GM21360 (cell line): ENCODE measurements around the gene KRT77.
"Not testable (repeated sequence)": the region's sequence is repeated elsewhere in the genome, so short reads cannot be mapped to it uniquely, and the experiment has no call there.

ENCODE experiments used
- ATAC-seq: cut with Tn5 transposase; IDR thresholded peaks from one replicate; pipeline ENCODE4 v1.9.1; 2021; ENCODE audit warnings: mild to moderate bottlenecking, moderate library complexity; ENCODE audit not compliant: unreplicated experiment

The KRT77 gene

DNA sequence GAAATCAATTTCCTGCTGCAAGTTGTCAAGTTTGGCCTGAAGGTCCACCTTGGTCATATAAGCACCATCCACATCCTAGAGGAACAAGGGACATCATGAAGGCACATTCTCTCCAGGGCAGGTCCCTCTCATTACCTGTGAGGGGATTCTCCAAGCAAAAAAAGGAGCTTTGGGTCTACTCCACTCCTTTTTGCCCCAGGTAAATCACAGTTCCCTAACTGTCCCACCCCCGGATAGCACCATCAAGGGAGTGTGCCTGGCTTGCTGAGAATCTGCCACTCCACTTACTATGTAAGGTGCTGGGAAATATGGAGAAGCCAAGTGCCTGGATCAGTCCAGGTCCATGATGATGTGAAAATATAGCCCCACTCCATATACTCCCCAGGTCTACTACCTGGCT is 25.7 kb downstream of the KRT77 start:
- no peak for ATAC-seq

DNA sequence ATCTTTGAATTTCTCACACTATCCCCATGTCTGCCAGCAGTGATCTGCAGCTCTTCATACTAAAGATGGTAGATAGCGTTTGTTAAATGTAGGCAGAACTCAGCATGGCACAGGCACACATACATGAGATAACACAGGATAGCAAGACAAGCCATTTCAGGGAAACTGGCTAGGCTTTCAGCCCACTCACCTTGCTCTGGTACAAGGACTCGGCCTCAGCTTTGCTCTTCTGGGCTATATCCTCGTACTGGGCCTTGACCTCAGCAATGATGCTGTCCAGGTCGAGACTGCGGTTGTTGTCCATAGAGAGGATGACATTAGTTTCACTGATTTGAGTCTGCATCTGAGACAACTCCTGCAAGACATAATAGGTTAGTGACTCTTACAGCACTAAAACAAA is 26.2 kb downstream of the KRT77 start:
- no peak for ATAC-seq

DNA sequence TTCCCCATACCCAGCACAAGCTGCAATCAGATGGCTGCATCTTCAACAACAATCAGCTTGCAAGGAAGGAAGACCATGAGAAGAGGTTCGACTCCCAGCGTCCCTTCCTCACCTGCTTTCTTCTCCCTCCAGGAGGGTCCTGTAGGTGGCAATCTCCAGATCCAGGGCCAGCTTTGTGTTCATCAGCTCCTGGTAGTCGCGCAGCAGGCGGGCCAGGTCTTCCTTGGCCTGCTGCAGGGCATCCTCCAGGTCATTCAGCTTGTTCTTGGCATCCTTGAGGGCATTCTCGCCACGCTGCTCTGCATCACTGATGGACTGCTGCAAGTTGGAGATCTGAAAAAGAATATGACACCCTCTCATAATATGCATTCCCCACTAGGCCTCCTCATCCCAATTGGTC is 27.2 kb downstream of the KRT77 start:
- ATAC-seq, result no peak

DNA sequence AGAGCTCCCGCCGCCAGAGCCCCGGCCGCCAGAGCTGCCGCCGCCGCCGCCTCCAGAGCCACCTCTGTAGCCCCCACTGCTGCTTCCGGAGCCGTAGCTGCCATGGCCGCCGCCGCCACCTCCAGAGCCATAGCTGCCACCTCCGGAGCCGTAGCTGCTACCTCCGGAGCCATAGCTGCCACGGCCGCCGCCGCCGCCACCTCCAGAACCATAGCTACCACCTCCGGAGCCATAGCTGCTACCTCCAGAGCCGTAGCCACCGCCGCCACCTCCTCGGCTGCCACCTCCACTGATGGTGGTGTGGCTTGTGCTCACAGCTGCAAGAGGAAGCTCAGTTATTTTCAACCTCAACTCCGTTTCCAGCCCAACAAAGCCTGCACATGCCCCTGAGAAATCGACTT is 28.0 kb downstream of the KRT77 start:
- no peak for ATAC-seq

DNA sequence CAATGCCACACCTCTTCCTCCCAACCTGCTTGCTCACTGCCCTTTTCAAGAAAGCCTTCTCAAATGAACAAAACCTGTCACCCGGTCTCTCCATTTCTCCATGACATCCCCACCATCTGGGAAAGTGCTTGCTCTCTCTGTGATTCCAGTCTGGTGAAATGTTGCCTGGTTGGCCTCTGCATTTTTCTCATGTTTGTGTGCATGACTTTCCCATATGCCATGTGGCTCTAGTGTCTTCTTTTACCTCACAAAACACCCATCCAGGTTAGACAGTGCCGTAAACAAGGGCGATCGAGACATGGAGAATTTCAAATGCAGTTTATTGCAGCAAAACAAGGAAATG is 28.9 kb downstream of the KRT77 start:
- ATAC-seq, result no peak

DNA sequence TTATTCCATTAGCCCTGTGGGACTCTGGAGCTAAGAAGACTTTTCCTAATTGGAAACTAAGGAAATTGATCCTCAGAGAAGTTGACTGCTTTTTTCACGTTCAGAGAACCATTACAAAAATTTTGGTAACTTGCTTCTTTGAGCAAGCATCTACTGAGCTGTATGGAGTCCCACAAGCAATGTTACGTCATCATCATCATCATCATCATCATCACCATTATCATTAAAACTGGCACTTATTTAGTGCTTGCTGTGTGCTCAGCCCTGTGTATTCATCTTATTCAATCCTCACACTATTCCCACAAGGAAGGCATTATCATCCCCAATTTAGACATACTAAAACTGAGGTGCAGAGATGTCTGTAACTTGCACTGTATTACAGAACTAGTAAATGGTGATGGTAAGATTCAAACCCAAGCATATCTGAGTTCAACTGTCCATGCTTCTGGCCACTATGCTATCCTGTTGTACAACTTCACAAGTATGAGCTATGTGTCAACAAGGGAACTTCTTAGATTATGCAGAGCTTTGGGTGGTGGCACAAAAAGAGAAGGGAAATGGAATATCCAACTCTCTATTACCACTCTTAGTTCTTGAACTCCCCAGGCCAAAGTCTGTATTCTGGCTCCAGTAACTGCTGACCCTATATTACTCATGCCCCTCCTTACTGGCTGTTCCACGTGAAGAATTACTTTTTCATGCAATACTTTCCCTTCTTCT is 29.5 kb downstream of the KRT77 start:
- no peak for ATAC-seq

DNA sequence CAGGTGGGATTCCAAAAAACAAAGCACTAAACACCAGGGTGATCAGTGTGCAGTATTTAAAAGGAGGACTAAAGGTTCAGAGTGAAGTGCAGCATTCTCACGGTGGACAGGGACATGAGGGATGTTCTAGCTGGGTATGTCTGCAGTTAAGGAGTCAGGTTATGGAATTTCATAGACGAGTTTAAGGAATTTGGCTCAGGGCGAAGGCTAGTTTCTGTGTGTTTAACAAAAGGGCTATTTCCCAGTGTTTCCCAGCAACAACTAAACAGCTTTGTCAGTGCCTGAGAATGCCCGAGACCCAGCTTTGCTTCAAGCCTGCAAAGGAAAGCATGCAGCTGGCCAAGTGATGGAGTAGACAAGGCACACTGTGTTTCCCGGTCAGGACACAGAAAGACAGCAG is 30.1 kb downstream of the KRT77 start:
- no peak for ATAC-seq

DNA sequence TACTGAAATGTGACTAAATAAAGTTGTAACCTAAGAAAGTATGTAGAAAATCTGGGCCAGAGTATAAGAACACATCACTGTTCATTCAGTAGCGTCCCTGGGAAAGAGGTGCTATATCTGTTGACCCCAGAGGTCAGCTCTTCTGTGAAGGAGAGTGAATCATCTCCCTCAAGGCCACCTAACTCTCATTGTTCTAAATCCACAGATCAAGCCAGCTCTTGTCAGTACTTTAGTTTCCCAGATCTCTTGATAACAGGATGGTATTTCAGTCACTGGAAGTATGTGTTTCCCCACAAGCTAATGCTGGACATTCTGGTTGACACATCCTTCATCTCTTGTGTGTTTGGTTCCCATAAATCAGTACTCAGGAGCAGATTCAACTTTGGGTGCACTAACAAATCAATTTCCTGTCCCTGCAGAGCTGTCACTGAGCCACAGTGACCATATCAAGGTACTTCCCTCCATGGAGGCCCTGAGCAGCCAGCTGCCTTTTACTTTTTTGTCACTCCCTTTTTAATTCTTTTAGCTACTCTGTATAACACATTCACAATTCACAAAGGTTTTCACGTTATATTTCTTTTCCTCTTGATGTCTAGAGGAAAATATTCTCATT is 30.9 kb downstream of the KRT77 start:
- no peak for ATAC-seq

DNA sequence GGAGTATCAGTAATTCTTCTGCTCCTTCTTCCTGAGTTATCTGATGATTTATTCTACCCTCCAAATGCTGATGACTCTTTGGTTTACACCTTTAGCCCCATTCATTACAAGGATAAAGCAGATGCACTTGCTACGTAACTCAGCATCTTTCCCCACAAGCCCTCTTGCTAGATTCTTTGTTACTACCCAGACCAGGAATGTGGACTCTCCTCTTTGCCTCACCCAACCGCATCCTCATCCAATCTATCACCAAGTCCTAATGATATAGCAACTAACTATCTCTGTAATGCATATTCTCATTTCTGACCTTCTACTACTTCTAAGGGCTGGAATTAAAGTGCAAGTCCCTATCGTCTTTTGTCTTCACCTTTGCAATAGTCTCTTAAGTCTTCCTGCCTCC is 32.4 kb downstream of the KRT77 start:
- no peak for ATAC-seq

DNA sequence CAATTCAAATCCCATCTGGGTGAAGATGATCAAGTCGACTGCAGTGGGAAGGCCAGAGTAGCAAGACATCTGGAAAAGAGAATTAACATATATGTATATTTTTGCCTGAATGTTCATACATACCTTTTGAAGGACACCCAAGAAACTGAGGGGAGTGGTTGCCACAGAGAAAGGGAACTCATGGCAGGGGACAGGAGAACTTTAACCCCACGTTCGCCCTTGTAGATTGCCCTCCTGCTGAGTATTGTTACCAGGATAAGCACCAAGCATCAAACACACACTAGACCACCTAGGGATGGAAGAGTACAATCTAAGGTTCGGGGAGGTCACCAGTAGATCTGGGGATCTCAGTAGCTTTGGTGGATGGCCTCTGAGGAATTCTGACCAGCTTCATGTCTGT is 32.8 kb downstream of the KRT77 start:
- ATAC-seq, result no peak

DNA sequence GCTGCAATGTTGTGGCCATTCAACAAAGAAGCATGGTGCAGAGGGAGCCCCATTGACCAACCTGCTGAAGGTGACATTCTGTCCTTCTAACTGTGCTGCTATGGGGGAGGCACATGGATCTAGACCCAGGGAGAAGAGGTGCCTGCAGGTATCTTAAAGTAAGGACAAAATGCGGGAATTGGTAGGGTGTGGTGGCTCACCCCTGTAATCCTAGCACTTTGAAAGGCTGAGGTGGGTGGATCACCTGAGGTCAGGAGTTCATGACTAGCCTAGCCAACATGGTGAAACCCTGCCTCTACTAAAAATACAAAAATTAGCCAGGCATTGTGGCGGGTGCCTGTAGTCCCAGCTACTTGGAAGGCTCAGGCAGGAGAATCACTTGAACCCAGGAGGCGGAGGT is 33.4 kb downstream of the KRT77 start:
- not testable (repeated sequence) for ATAC-seq

DNA sequence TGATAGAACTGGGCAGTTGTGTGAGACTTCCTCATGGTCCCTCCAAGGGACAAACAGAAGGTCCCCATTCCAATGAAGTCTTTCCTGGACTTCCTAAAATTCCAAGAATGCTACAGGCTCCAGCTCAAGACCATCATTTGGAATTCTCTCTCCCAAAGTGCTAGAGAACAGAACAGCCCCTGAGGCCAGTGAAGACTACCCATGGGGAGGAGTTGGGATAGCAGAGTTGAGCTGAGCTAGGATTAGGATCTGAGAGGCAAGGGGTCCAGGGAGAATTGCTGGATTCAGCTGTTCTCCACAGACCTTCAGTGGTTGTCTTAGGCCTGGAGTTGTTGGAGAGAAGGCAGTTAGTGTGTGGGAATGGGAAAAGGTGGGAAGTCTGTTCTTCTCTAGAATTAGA is 33.9 kb downstream of the KRT77 start:
- ATAC-seq, result no peak

DNA sequence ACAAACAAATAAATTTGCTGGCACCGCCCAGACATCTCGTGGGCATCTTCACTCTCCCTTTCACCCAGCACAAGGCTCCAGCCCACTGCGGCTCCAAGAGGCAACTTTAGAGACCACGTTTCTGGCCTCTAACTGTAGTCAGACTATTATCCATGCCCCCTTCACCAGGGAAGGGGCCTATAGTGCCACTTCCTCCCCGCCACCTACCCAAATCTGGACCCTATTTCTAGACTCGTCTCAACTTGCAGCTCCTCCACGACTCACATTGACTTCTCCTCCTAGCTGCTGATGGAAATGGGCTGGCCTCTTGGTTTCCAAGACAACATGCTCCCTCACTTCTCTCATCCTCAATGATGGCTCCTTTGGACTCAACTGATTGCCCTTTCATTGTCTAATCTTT is 35.4 kb downstream of the KRT77 start:
- ATAC-seq, result no peak

DNA sequence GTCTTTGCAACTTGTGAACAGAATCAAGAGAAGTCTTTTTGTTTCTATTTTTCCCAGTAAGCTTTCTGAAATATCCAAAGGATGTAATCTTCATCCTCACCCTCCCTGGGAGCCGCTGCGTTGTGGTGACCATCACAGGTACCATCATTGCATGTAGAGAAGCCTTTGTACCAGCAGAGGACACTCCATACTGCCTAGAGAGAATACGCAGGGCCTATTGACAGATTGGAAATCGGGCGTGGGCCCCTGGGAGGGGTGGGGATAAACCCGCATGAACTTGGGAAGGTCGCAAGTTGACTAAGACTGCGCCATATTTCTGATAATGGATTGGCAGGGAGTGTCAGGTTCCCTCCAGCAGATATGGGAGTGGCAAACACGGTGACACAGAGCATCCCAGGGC is 35.8 kb downstream of the KRT77 start:
- ATAC-seq, result no peak

DNA sequence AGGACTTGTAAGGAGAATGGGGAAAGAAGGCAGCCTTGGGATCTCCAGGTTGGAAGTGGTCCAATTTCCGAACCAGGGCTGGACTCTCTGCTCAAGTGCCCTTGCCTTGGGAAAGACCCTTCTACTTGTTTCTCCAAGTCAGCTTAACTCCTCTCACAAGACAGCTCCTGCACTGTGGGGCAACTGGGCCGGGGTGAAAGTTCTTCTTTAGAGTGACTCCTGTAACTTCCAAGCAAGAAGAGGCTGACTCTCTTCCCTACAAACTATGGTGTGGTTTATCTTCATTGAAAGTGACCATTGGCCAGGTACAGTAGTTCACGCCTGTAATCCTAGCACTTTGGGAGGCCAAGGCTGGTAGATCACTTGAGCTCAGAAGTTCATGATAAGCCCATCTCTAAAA is 36.9 kb downstream of the KRT77 start:
- no peak for ATAC-seq

DNA sequence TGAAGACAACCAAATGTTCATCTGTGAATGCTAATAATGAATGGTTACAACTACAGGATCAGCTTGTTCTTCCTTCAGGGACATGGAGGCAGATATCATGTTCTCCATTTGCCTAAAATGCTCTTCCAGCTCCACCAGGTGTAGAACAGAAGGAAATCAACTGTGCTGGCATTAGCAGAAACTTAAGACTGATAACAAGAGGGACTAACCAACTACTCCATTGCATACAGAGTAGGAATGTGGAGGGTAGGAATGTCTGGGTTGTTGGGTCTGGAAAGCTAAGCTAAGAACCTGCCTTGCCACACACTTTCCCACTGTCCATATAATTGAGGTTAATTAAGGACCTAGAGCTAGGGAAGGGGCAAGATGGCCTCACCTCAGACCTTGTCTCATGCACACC is 39.9 kb downstream of the KRT77 start:
- no peak for ATAC-seq

DNA sequence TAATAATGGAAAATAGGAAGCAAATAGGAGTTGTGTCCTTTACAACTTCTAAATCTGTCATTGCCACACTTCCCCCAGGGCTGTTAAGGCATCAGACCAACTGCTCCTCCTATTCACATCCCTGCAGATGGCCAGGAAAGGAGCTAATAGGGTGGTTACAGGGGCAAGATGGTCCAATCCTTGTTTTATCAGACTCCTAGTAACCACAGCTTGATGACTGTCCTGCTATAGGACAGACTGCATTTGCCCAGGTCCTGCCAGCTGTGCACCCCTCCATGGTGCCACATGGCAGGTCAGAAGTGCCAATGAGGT is 40.5 kb downstream of the KRT77 start:
- no peak for ATAC-seq

DNA sequence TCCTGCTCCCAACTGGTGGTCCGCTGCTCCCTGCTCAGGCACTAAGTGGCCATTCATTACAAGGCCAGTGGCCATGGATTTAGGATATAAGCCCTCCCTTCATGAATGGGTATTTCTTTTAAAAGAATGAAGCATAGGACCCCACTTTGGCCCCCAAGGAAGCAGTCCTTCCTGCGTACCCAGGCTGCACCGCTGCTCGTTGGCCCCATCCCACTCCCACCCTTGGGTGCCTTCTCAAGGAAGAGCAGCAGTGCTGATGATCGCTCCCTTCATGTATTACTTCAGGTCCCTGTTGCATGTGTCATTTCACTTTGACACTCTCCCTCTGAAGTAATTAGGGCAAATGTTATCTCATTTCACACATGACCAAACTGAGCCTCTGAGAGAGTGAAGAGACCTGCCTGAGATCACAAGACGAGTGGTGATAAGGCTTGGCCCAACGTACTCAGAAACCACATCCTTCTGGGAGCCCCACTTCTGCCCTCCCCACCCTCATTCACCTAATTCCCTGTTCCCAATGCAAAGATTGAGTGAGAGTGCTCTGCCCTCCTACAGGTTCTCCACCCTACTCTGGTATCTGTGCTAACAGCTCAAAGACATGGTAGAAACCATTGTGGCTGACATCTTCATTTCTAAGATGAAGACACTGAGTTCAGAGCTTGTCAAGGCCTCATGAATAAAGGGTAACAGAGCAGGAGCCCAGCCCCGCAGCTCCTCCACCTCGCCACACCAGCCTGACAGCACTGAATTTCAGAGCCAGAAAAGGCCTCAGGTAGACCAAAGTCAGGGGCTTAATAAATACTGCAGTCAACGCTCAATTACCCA is 41.0 kb downstream of the KRT77 start:
- no peak for ATAC-seq

DNA sequence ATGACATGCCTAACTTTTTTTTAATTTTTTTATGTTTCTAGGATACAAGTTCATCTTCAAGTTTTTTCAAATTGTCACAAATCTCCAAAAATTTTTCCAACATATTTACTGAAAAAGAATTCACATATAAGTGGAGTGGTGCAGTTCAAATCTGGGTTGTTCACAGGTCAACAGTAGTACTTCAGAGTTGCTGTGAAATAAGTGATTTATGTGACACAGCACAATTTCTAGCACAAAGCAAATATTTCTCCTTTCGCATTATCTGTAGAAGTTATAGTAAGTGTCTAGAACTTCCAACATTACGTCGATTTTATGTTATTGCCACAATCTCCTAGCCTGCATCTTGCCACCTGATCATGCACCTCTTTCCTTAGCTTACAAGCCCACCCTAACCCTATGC is 41.7 kb downstream of the KRT77 start:
- no peak for ATAC-seq

DNA sequence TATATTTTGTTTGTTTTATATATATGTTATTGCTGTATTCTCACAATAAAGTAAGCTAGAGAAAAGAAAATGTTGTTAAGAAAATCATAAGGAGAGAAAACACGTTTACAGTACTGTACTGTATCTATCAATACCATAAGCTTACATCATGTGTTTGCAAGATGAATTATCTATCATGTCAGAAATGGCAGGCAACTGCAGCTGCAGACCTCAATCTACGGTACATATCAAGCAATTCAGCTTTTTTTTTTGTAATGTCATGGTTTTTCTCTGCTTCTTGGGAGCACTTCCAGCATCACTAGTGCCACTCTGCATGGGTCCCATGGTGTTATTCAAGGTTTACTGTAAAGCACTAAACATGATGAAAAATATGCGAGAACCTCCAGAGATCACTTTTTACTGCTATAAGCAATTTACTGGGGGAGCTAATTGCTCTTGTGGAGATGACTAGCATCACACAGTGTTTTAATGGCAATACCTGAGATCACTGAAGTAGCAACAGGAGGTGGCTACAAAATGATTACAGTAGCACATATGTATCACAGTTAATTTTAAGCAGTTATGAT is 42.3 kb downstream of the KRT77 start:
- no peak for ATAC-seq

DNA sequence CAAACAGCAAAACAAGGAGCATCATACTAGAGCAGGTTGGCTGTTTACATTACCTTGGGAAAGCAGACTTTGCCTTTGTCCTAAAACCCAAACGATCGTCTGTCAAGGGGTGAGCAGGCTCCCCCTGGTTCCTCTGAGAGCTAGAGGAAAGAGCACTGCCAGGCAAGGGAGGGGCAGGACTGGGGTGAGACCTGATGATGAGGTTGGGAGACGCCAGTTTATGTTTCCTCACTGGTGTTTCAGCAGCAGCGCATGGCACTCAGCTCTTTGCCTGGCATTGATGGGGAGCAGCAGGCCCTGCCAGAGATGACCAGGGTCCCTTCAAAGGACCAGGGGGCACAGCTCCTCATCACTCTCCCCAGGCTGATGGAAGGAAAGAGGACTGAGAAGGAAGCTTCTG is 43.4 kb downstream of the KRT77 start:
- ATAC-seq, result no peak

DNA sequence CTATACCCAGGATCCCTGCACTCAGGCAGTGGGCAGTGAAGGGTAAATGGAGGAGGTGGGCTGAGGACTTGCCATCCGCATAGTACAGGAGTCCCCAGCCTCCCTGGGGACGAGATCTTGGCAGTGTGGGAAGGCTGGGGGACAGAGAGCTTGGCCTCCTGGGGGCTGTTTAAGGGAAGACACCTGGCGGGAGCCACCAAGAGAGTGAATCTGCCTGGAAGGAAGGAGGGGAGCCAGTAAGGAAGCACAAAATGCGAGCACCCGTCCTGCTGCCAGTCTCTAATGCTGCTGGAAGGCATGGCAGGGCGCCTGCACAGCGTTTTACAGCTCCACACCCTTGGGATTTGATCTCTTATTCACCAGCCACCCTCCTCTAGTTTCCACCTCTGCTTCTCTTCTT is 43.9 kb downstream of the KRT77 start:
- no peak for ATAC-seq
